HG03354 (cell line): Measurements from ENCODE around the gene FARP1.
"Not testable (repeated sequence)": the region's sequence is repeated elsewhere in the genome, so short reads cannot be mapped to it uniquely, and the experiment has no call there.

ENCODE experiments used
- ATAC-seq: cut with Tn5 transposase; IDR thresholded peaks from one replicate; pipeline ENCODE4 v1.9.1; 2021; ENCODE audit warnings: mild to moderate bottlenecking; ENCODE audit not compliant: unreplicated experiment, poor library complexity, severe bottlenecking

Gene FARP1

DNA sequence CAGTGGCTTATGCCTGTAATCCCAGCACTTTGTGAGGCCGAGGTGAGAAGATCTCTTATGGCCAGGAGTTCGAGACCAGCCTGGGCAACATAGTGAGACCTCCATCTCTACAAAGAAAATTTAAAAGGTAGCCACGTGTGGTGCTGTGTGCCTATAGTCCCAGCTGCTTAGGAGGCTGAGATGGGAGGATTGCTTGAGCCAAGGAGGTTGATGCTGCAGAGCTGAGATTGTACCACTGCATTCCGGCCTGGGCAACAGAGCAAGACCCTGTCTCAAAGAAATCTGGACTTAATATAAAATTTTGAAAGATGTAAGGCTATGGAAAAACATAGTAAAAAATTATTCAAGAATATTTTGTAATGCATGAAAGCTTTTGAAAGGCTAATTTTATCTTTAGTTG lies 99.5 kb downstream of the FARP1 start:
- ATAC-seq = no peak

DNA sequence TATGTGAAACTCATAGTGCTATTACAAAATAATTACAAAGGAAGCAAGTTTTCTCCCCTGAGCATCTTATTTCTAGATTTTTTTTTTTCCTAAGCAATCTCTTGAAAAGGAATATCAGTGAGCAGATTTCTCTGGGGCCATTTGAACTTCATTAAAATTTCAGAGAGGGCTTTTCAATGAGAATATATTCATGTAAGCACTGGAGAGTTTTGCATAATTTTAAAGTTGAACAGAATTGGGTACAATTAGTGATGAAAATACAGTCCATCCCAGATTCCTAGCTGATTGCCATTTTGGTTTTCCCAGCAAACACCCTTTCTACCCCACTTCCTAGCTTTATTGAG lies 101.0 kb downstream of the FARP1 start:
- no peak for ATAC-seq

DNA sequence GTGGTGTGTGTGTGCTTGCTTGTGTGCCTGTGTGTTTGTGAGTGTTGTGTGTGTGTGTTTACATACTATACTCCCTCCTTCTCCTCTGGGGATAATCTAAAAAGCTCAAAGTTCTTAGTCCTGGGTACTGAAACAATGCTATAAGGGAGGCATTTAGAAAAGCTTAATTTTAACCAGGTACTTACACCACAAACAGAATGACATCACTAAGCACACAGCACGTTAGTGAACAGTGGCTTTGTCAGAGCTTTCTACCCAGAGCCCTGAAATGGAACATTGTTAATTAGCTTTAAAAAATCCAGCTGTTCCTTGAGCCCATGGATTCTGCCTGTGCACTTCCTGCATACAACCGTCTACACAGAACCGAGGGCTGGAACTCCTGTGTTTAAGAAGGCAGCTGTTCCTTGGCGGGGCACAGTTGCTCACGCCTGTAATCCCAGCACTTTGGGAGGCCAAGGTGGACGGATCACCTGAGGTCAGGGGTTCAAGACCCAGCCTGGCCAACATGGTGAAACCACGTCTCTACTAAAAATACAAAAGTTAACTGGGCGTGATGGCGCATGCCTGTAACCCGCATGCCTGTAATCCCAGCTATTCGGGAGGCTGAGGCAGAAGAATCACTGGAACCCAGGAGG lies 103.8 kb downstream of the FARP1 start:
- ATAC-seq = no peak

DNA sequence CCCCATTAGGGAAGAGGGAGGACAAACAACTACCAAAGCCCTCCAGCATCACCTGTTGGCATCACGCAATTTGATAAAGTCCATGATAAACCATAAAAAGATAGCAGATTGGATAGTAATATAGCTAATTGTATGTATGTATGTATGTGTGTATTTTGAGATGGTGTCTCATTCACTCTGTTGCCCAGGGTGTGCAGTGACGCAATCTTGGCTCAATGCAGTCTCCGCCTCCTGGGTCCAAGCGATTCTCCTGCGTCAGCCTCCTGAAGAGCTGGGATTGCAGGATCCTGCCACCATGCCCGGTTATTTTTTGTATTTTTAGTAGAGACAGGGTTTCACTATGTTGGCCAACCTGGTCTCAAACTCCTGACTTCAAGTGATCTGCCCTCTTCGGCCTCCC lies 108.8 kb downstream of the FARP1 start:
- ATAC-seq = no peak

DNA sequence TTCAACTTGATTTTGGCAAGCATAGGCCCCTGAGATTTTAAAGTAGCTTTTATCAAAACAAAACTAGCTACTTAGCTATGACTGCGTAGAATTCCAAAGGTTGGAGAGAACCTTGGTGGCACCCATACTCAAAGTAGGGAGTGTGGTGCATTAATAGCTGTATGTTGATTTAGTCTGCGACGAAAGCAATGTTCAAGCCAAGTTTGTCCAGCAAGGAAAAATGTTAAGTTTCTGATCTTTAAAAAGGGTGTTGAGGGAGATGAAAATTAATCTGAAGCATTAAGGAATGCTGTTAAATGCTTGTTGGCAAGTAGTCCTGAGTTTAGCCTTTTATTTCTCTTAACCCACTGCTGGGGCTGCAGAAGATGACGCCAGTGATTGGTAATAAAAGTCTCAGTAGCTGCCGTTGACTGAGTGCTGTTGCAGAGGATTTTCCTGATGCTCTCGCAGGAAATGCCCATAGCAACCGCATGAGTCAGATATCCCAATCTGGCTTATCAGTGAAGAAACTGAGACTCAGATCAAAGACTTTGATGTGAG lies 110.1 kb downstream of the FARP1 start:
- no peak for ATAC-seq

DNA sequence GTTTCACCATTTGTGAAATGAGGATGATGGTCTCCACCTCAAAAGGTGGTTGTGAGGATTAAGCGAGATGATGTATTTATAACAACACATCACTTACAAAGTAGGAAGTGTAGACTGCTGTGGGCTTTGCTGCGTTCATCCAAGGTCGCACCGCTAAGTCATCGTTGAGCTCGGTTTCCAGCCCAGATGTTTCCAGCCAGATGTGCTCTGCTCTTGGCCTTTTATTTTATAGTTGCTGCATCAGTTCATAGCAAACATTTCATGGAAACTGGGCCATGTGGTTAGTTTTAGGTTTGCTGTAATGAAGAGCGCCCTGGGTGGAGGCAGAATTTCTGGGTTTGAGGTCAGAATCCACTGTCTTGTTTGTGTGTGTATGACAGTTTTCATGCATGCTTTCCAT lies 110.6 kb downstream of the FARP1 start:
- no peak for ATAC-seq

DNA sequence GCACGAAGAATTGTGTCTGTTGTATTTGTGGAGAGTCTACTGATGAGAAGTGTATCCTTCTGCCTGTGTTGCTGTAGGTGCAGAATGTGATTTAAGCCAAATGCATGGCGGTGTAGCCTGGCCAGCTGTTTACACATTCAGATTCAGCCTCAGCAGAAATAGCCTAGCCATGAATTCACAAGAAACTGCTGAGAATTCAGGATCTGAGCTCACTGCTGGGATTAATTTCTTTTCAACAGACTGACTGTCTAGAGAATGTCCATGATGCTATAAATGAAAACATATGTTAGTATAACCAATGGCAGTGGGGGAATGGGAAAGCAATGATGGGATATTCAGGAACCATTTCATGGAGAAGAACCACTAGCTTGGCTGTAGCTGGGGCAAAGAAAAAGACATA lies 111.6 kb downstream of the FARP1 start:
- ATAC-seq = no peak

DNA sequence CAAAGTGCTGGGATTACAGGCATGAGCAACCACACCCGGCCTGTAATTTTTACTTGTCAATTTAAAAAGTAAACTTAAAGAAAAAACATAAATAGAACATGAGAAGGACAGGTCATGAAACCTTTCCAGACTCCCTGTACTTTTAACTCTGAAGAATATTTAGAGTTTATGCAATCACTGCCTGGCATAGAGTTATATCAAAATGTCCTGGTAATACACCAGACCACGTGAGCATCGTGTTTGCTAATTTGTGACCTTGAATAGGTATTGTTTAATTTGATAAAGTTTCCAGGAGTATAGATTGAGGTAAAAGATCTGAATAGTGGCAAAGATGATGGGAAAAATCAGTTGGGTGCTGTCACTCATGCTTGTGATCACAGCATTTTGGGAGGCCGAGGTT lies 115.3 kb downstream of the FARP1 start:
- no peak for ATAC-seq

DNA sequence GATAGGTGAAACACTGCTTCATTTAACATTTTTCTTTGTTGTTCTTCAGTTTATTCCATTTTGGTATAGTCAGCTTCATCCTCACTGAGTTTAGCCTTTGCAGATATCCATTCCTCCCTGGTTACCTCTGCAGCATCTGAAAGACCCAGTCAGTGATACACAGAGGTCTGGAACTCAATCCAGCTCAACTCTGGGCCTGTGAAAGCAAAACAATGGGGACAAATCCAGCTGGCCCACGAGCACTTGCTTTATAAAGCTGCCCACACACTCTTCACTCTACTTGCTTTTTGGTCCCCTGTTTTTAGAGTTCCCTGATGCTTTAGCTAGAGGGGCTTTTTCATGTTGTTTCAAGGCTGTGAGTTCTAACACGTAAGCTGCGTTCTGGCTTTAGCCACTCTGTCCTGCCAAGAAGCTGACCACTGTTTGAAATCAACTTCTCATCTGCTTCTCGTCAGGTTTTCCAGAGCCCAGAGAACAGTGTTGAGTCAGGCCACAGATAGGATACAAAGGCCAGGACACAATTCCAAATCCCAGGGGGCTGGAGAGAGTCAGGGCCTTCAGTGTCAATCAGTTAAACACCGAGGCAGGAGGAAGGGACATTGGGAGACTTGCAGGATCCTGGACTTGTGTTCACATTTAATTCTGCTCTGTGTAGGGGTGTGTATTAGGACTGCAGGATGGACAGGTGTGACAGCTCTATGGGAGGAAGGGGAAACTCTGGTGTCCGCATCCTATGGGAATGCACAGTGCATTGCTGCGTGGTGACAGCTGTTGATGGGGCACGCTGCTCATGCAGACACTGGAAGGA lies 117.7 kb downstream of the FARP1 start:
- ATAC-seq = no peak

DNA sequence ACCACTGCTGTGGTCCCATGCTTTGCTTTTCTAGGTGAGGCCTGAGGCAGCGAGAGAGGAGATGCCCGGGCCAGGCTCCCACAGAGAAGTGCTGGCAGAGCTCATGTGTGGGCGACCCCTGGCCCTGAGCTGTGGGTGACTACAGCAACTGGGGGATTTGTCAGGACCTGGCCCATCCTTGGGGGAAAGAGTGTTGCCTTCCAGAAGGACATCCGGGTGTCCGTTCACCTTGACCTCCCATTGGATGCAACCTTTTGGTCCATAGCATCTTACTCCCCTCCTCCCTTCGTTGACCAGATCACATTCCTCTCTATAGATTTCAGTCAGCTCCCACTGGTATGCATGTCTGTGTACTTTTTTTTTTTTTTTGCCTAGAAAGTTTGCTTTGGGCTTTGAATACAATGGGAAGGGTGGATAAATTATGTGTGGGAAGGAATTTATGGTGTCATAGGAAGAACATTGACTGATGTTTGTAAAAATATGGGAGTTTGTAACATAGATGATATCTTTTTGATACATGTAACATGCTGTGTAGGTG lies 118.3 kb downstream of the FARP1 start:
- ATAC-seq = no peak

DNA sequence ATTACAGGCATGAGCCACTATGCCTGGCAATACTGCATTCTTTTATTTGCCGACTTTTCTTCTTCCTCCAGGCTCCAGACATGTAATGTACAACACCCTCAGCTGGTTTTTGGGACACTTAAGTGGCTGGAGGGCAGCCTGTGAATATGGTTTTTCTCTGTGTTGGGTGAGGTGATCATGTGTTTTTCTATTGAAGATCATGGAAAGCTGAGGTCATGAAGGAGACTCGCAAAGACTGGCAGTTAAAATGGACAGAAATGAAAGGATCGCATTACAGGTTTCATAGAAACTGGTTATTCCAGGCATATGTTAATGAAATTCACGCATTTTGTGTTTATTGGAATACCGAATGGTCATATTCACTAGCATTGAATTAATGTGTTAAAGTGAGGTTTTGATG lies 119.4 kb downstream of the FARP1 start:
- ATAC-seq = no peak

DNA sequence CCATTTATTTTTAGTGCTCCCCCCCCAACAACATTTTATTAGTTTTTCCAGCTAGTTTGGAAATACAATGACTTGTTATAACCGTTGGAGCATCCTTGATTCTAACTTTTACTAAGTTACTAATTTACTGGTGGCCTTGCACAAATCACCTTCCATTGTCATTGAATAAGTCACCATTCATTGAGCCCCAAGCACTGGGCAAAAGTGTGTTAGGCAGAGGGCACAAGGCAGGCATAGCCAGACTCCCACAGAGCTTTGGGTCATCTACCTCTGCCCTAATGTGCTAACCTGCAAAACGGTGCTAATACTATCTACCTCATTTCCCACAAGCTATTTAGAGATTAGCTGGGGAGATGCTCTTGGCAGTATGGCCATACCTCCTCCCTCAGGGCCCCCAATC lies 120.9 kb downstream of the FARP1 start:
- no peak for ATAC-seq

DNA sequence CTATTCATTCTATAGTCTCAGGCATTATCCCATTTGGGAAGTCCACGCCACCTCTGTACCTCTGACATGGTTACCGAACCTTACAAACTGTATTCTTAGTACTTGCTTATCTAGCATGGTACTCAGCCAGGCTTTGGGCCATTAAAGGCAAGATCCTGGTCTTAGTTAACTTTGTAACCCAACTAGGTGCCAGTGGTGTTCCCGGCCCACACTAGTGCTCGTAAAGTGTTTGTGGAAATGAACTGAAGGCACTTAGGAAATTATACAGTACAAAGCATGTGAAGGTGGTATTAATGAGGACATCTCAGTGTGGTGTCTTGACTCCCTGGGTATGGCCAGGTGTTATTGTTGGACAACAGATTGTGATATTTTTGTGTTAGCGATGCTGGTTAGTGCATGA lies 122.0 kb downstream of the FARP1 start:
- ATAC-seq = no peak

DNA sequence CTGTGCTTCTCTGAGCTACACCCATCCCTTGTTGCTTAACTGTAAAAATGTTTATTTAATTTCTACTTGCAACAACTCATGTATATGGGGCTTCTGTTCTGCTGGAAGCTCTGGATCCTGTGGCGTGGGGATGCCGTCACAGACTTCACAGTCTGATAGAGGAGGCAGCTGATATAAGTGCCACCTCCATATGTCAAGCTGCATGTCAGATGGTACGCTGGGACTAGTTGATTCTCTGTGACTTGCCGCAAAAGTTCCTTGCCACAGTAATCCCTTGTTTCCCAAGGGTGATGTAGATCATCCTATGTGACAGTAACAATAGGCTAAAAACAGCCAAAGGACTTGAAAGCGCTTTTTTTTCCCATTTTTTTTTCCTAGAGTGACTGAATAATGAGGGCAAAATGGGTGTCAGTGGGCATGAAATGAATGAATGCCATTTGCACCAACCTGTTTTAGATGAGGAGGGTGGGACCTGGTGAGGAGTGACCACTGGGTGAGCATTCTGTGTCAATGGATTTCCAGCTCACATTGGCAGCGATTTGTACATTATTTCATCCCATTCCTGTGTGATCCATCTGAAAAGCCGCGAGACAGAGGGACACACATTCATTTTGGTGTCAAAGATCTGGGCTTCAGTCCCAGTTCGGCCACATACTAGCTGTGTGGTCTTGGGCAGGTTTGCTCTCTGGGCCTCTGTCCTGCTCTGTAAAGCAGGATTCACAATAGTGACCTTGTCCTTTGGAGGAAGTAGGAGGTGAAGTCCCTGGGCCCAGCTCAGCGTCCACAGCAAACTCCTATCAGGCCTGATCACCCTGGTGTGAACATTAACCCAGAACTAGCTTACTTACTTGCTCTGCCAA lies 123.0 kb downstream of the FARP1 start:
- ATAC-seq = no peak

DNA sequence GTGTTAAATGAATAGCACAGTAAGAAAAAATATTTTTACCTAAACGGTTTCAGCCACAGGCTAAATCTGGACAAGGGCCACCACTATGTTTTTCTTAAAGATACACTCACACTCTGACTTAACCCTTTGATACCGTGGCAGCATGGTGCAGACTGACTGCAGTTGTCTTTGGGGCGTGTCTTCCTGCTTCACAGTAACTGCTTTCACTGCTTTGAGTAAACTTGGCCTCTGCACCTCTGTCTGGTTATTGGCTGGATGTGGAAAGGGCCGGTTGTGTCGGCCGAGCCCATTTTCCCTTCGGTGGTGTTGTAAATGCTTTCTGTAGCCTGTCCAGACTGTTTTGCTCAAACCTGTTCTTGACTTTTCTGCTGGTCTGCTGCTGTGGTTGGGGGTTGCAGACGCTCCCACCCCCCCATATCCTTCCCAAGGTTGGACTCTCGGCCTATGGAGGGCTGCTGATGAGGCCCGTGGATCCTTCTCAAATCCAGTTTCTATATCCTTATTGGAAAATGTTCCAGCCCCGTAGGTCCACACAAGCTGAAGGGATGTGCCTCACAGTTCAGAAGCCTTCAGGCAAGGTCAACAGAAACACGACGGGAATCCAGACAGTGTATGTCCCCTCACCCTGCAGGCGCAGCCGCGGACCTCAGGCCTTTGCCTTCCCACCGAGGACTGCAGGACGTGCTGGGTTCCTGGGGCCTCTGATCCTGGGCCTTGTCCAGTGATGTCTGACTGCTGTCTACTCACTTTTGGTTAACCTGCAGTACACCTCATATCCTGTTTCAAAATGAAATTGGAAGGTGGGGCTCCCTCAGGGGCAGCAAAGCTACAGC lies 124.4 kb downstream of the FARP1 start:
- no peak for ATAC-seq

DNA sequence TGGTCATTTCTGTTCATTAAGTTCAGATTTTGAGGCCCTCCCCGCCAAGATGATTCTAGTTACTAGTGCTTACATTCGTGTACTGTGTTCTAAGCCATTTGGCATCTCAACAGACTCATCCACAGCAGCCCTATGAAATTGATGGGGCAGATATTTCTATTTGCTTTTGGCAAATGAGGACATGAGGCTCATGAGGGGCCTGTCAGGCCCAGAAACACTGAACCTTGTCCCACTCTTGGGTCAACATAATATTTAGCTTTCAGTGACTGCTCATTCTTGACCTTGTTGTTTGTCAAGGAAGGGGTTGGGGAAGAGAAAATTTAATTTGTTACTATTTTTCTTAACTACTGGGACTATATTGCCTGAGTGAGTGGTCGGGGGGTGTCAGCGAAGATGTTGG lies 126.5 kb downstream of the FARP1 start:
- no peak for ATAC-seq

DNA sequence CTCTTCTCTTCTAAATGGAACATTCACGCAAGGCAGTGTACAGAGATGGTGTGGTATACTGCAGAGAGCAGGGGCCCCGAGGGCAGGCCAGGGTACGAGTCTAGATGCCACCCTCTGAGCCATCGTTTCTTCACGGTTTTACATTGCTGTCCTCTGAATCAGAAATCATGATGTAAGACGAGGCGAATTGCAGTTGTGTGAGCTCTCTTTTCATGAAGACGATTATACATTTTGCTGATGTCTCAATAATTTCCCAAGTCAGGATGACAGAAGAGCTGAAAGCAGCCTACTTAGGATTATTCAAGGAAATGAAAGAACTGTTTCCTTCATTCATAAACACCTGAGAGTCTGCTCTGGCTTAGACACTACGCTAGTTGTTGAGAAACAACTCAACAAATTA lies 127.9 kb downstream of the FARP1 start:
- no peak for ATAC-seq

DNA sequence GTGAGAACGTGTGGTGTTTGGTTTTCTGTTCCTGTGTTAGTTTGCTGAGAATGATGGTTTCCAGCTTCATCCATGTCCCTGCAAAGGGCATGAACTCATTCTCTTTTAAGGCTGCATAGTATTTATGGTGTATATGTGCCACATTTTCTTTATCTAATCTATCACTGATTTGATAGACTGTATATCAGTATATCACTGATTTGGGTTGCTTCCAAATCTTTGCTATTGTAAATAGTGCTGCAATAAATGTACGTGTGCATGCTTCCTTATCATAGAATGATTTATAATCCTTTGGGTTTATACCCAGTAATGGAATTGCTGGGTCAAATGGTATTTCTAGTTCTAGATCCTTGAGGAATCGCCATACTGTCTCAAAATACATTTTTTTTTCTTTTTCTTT lies 128.8 kb downstream of the FARP1 start:
- ATAC-seq = not testable (repeated sequence)

DNA sequence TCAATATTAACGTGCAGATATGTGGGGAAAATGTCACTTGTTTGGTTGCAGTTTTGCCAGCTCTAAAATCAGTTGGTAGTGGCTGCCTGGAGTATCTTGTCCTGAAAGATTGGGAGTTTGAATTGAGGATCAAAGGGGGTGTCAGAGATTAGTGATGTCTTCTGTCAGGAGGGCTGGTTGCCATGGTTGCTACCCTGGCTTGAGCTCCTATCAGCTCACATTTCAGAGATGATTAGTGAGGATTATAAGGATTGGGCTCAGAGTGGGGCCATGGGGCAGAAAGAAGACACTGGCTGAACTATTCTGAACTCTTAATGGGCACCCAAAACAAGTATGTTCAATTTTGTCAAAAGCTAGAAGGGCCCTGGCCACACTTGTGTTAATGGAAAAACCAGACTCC lies 129.7 kb downstream of the FARP1 start:
- no peak for ATAC-seq
